ENCODE results near the gene FOXP2.

FOXP2 gene

GRCh38 chr7:114466917-114467316 is 52.3 kb downstream of the FOXP2 start:
- no peak overlapping the region for H3K4me3 ChIP-seq (replicated peaks; ENCODE audit: low read depth, low read length)
- peak; percentile 9 for DNase-seq (ENCODE audit: extremely low read depth, low read depth)
- no peak for TF ChIP-seq CTCF (IDR thresholded peaks at IDR 0.05; ENCODE audit: low read depth, low read length, missing control alignments)

- TF ChIP-seq CTCF (IDR thresholded peaks at IDR 0.05; ENCODE audit: low read depth, low read length, missing control alignments), result no peak
Measured at GRCh38 chr7:114468844-114469243, 54.2 kb downstream of the FOXP2 start.

GRCh38 chr7:114472896-114473512 is 58.4 kb downstream of the FOXP2 start:
- no peak overlapping the region for H3K4me3 ChIP-seq (replicated peaks; ENCODE audit: low read depth, low read length)
- no peak for TF ChIP-seq CTCF (IDR thresholded peaks at IDR 0.05; ENCODE audit: low read depth, low read length, missing control alignments)
- DNase-seq (ENCODE audit: extremely low read depth, low read depth), result no peak

More at GRCh38 chr7:114468844-114469243, 54.2 kb downstream of the FOXP2 start:
- DNase-seq (ENCODE audit: extremely low read depth, low read depth), result no peak
- H3K4me3 ChIP-seq (replicated peaks; ENCODE audit: low read depth, low read length), result no peak overlapping the region

GRCh38 chr7:114478384-114478783 is 63.8 kb downstream of the FOXP2 start:
- TF ChIP-seq CTCF (IDR thresholded peaks at IDR 0.05; ENCODE audit: low read depth, low read length, missing control alignments), result no peak
- DNase-seq (ENCODE audit: extremely low read depth, low read depth), result no peak
- no peak overlapping the region for H3K4me3 ChIP-seq (replicated peaks; ENCODE audit: low read depth, low read length)

GRCh38 chr7:114481999-114482398 is 67.4 kb downstream of the FOXP2 start:
- DNase-seq (ENCODE audit: extremely low read depth, low read depth), result no peak
- TF ChIP-seq CTCF (IDR thresholded peaks at IDR 0.05; ENCODE audit: low read depth, low read length, missing control alignments), result no peak
- H3K4me3 ChIP-seq (replicated peaks; ENCODE audit: low read depth, low read length), result no peak overlapping the region

GRCh38 chr7:114484226-114484625 is 69.6 kb downstream of the FOXP2 start:
- H3K4me3 ChIP-seq (replicated peaks; ENCODE audit: low read depth, low read length), result no peak overlapping the region
- DNase-seq (ENCODE audit: extremely low read depth, low read depth), result no peak
- no peak for TF ChIP-seq CTCF (IDR thresholded peaks at IDR 0.05; ENCODE audit: low read depth, low read length, missing control alignments)

GRCh38 chr7:114487174-114487573 is 72.6 kb downstream of the FOXP2 start:
- no peak overlapping the region for H3K4me3 ChIP-seq (replicated peaks; ENCODE audit: low read depth, low read length)
- no peak for TF ChIP-seq CTCF (IDR thresholded peaks at IDR 0.05; ENCODE audit: low read depth, low read length, missing control alignments)
- DNase-seq (ENCODE audit: extremely low read depth, low read depth), result no peak
